Motor neuron (in vitro differentiated cells): Measurements from ENCODE around the gene RGS7. TPM values are rescaled to one million over a fixed set of nuclear protein-coding genes. Genes with fewer than 3 reads are reported as not detected.
"Not testable (repeated sequence)": the region's sequence is repeated elsewhere in the genome, so short reads cannot be mapped to it uniquely, and the experiment has no call there.

Source experiments
- ATAC-seq, 8 experiments: fragments of 200-7000 bp; cut with Tn5 transposase; replicated peaks in 6 of 8; 2 replicates each; pipeline ENCODE4 v1.8.0; 2021; ENCODE audit warnings: mild to moderate bottlenecking in 8 of 8, moderate library complexity in 8 of 8
- H3K27ac ChIP-seq, 2 donors: fragments of 250-450 bp; sonication (Bioruptor Pico); 2 replicates each; pipeline ENCODE4 v1.9.0; 2021; ENCODE audit warnings: antibody characterized with exemption in 2 of 2, mild to moderate bottlenecking in 2 of 2, moderate library complexity in 1 of 2
- H3K4me1 ChIP-seq, 2 donors: fragments of 250-450 bp; sonication (Bioruptor Pico); replicated peaks in 1 of 2; 2 replicates each; pipeline ENCODE4 v1.6.1; 2021; ENCODE audit warnings: antibody characterized with exemption in 2 of 2, mild to moderate bottlenecking in 2 of 2, moderate library complexity in 1 of 2
- H3K4me3 ChIP-seq, 5 donors: fragments of 250-450 bp; sonication (Bioruptor Pico); 2 replicates each; pipeline ENCODE4 v1.9.0; 2021; ENCODE audit warnings: antibody characterized with exemption in 5 of 5, mild to moderate bottlenecking in 5 of 5, moderate library complexity in 4 of 5
- WGBS, 10 experiments: fragments of 450-650 bp; shearing (Covaris generic); methylation state at CpG; one replicate each; pipeline ENCODE4 v1.0.0; 2022; 5-methylcytosine and 5-hydroxymethylcytosine counted together
- in situ Hi-C, 9 experiments: fragments of 400-800 bp; cut with MboI; loops; one replicate each; pipeline ENCODE4 v1.15.0; 2021; ENCODE audit warnings: low sequenced_read_pairs in 9 of 9, low pct_unique_long_range_greater_than_20kb in 2 of 9; ENCODE audit not compliant: unreplicated experiment in 9 of 9
- total RNA-seq, 8 experiments: library from RNA; unstranded; fragments of 300-600 nt; gene quantifications; 2 replicates each; pipeline versions ENCODE4 v1.2.3 to v1.2.4, GENCODE V29; 2022

The RGS7 gene
- total RNA-seq, 8 experiments from 2014 or later: 0.42 to 25.4 (median 14.8) TPM; not detected in 2

GRCh38 chr1:241166625-241167024, 190.4 kb downstream of the RGS7 start:
- in situ Hi-C loops: no loop called here
- ATAC-seq: peak in 3 of 8 experiments; percentile 55 to 80 (median 76)
- H3K4me3 ChIP-seq: no peak overlapping the region
- 0 to 91% (median 45%) methylated on average over 1 of the region's 1 CpG; no CpG with 5 or more reads in 3 of the 10 experiments for WGBS, 10 experiments
- peak overlapping the region in 1 of 2 donors; percentile 9 for H3K27ac ChIP-seq
- H3K4me1 ChIP-seq: peaks cover 9 to 18% of the 10 kb centered on the region in 2 donors

DNA sequence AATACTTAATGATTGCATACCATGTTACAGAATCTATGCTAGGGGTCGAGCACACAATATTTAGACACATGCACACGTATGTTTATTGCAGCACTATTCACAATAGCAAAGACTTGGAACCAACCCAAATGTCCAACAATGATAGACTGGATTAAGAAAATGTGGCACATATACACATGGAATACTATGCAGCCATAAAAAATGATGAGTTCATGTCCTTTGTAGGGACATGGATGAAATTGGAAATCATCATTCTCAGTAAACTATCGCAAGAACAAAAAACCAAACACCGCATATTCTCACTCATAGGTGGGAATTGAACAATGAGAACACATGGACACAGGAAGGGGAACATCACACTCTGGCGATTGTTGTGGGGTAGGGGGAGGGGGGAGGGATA, 191.7 kb downstream of the RGS7 start:
- H3K4me3 ChIP-seq, in situ Hi-C loops, H3K27ac ChIP-seq, ATAC-seq: not testable (repeated sequence)
- peaks cover 8 to 16% of the 10 kb centered on the region in 2 donors for H3K4me1 ChIP-seq
- 10 to 100% (median 95%) methylated on average over 1 to 2 of the region's 5 CpGs; no CpG with 5 or more reads in 6 of the 10 experiments for WGBS, 10 experiments

- Histone ChIP-seq H3K27ac (no peak overlapping the region), H3K4me1 (peaks cover 8 to 16% of the 10 kb centered on the region in 2 donors), H3K4me3 (no peak overlapping the region)
- WGBS, 10 experiments: 0 to 60% (median 25%) methylated on average over 1 to 4 of the region's 4 CpGs; no CpG with 5 or more reads in 3 of the 10 experiments
- in situ Hi-C loops: no loop called here
- ATAC-seq: no peak
Observed at GRCh38 chr1:241163363-241163762, 193.6 kb downstream of the RGS7 start.

- no peak for ATAC-seq
- 0 to 100% (median 53%) methylated on average over 1 to 2 of the region's 2 CpGs for WGBS, 10 experiments
- Histone ChIP-seq H3K4me1 (peaks cover under 1 to 22% of the 10 kb centered on the region in 2 donors), H3K27ac (no peak overlapping the region), H3K4me3 (no peak overlapping the region)
- in situ Hi-C loops: no loop called here
Observed at GRCh38 chr1:241161188-241161689, 195.8 kb downstream of the RGS7 start.

GRCh38 chr1:241157435-241157834, 199.6 kb downstream of the RGS7 start:
- Histone ChIP-seq H3K4me3 (no peak overlapping the region), H3K27ac (no peak overlapping the region), H3K4me1 (peaks cover 0 to 14% of the 10 kb centered on the region in 2 donors)
- WGBS, 10 experiments: 10 to 87% (median 74%) methylated on average over 1 to 3 of the region's 3 CpGs; no CpG with 5 or more reads in 2 of the 10 experiments
- no peak for ATAC-seq
- in situ Hi-C loops: no loop called here

DNA sequence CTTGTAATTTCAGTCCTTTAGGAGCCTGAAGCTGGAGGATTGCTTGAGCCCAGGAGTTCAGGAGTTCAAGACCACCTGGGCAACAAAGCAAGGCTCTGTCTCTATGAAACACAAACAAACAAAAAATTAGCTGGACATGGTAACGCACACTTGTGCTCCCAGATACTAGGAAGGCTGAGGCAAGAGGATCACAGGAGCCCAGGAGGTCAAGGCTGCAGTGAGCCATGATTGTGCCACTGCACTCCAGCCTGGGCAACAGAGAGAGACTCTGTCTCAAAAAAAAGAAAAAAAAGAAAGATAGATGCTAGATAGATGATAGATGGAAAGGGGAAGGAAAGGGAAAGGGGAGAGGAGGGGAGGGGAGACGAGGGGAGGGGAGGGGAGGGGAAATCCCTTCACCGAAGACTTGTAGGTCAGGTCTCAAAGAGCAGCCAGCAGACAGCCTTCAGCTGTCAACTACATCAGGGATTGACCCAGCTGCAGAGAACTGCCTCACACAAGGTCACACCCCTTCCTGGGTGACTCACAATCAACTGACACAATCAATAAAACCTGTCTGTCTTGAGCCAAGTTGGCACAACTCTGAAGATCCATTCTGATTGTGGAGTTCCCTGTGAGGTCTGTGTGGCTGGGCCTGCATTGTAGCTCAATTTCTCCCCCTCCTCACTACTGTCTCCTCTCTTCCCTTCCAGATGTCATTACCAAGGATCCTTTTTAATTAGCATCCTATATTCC, 200.6 kb downstream of the RGS7 start:
- in situ Hi-C loops: no loop called here
- no peak overlapping the region for H3K4me3 ChIP-seq
- no peak overlapping the region for H3K27ac ChIP-seq
- ATAC-seq: peak in 7 of 8 experiments; percentile 89 to 99 (median 98)
- 0 to 100% (median 38%) methylated on average over 1 of the region's 3 CpGs; no CpG with 5 or more reads in 4 of the 10 experiments for WGBS, 10 experiments
- peaks cover 0 to 14% of the 10 kb centered on the region in 2 donors for H3K4me1 ChIP-seq

DNA sequence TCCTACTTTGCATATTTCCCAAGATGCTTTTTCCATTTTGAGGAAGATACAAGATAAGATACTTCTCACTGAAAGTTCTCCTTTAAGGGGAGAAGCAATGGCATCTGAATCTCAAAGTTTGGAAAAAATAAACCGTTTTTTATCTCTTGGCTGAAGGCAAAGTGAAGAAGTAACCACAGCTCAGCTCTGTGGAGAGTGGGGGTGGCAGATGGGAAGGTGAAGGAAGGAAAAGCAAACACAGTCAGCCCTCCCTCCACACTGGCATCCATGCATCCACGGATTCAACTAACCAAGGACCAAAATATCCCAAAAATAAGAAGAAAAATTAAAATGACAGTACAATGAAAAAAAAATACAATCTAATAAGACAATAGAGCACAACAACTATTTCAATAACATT, 211.1 kb downstream of the RGS7 start:
- no peak for ATAC-seq
- 0 to 100% (median 55%) methylated on average over 1 to 2 of the region's 2 CpGs; no CpG with 5 or more reads in 1 of the 10 experiments for WGBS, 10 experiments

GRCh38 chr1:241143765-241144442, 213.1 kb downstream of the RGS7 start:
- WGBS, 10 experiments: 38 to 100% (median 81%) methylated on average over 1 to 5 of the region's 5 CpGs; no CpG with 5 or more reads in 2 of the 10 experiments
- no peaks in the 10 kb centered on the region for H3K4me1 ChIP-seq
- H3K4me3 ChIP-seq: no peak overlapping the region
- no peak for ATAC-seq
- H3K27ac ChIP-seq: no peak overlapping the region
- in situ Hi-C loops: no loop called here

More for the DNA sequence above, 211.1 kb downstream of the RGS7 start:
- Histone ChIP-seq H3K27ac (no peak overlapping the region), H3K4me3 (no peak overlapping the region), H3K4me1 (no peaks in the 10 kb centered on the region)
- in situ Hi-C loops: no loop called here

DNA sequence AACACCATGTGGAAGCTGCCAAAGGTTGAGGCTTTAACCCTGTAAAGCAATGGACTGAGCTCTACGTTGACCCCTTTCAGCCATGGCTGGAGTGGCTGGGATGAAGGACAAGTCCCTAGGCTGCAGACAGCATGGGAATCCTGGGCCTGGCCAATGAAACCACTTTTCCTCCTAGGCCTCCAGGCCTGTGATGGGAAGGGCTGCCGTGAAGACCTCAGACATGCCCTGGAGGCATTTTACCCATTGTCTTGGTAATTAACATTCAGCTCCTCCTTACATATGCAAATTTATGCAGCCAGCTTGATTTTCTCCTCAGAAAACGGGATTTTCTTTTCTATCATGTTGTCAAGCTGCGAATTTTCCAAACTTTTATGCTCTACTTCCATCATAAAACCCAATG, 214.5 kb downstream of the RGS7 start:
- ATAC-seq: no peak
- peaks cover 0 to 2% of the 10 kb centered on the region in 2 donors for H3K4me1 ChIP-seq
- in situ Hi-C loops: no loop called here
- 0 to 95% (median 62%) methylated on average over 1 to 4 of the region's 4 CpGs; no CpG with 5 or more reads in 1 of the 10 experiments for WGBS, 10 experiments
- H3K27ac ChIP-seq: no peak overlapping the region
- H3K4me3 ChIP-seq: no peak overlapping the region

DNA sequence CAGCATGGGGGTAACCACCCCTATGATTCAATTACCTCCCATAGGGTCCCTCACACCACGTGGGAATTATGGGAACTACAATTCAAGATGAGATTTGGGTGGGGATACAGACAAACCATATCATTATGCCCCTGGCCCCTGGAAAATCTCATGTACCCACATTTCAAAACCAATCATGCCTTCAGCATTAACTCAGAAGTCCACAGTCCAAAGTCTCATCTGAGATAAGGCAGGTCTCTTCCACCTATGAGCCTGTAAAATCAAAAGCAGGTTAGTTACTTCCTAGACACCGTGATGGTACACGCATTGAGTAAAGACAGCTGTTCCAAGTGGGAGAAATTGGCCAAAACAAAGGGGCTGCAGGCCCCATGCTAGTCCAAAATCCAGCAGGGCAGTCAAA, 215.4 kb downstream of the RGS7 start:
- H3K4me1 ChIP-seq, ATAC-seq, in situ Hi-C loops, H3K4me3 ChIP-seq, H3K27ac ChIP-seq: not testable (repeated sequence)
- 0 to 100% (median 60%) methylated on average over 1 to 3 of the region's 3 CpGs; no CpG with 5 or more reads in 2 of the 10 experiments for WGBS, 10 experiments

GRCh38 chr1:241140670-241141069, 216.3 kb downstream of the RGS7 start:
- H3K27ac ChIP-seq: no peak overlapping the region

GRCh38 chr1:241139047-241139446, 218.0 kb downstream of the RGS7 start:
- in situ Hi-C loops: no loop called here
- Histone ChIP-seq H3K4me1 (peaks cover 3 to 16% of the 10 kb centered on the region in 2 donors), H3K27ac (no peak overlapping the region), H3K4me3 (no peak overlapping the region)
- WGBS, 10 experiments: 20 to 93% (median 81%) methylated on average over 1 of the region's 1 CpG; no CpG with 5 or more reads in 4 of the 10 experiments
- no peak for ATAC-seq

More at GRCh38 chr1:241140670-241141069, 216.3 kb downstream of the RGS7 start:
- H3K4me3 ChIP-seq: no peak overlapping the region
- peaks cover 3 to 16% of the 10 kb centered on the region in 2 donors for H3K4me1 ChIP-seq
- in situ Hi-C loops: no loop called here
- ATAC-seq: no peak

DNA sequence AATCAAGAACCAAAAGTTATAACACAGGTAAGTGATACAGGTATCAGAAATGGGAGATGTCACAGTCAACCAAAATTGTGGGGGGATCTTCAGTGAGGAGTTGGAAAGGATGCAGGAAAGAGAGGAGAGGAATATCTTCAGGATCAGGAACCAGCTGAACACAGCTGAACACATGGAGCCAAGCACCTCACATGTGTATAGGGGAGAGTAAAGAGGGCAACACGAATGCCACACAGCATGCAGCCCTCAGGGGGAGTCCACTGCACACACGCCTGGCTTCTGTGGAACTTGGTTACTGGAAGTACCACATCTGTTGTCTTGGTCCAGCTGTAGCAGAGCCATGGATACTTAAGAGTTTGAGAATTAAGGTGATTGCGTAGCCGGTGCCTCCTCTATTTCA, 218.8 kb downstream of the RGS7 start:
- in situ Hi-C loops: no loop called here

More for the DNA sequence above, 218.8 kb downstream of the RGS7 start:
- no peak for ATAC-seq
- Histone ChIP-seq H3K4me1 (peaks cover 3 to 16% of the 10 kb centered on the region in 2 donors), H3K4me3 (no peak overlapping the region), H3K27ac (no peak overlapping the region)
- 63 to 100% (median 98%) methylated on average over 1 to 4 of the region's 4 CpGs; no CpG with 5 or more reads in 2 of the 10 experiments for WGBS, 10 experiments
